Neural cell (in vitro differentiated cells): Measurements from ENCODE around the gene SYT1. TPM values are rescaled to one million over a fixed set of nuclear protein-coding genes. Genes with fewer than 3 reads are reported as not detected.
A peak's percentile ranks its signal among the peaks of the same experiment; 100 is the strongest.
"Not testable (repeated sequence)": the region's sequence is repeated elsewhere in the genome, so short reads cannot be mapped to it uniquely, and the experiment has no call there.

ENCODE experiments used
- H2AFZ ChIP-seq: fragments of 200-600, 300-800 bp; sonication (generic), shearing (Covaris generic); 2 replicates; pipeline ENCODE4 v1.6.0; 2014; ENCODE audit warnings: low read depth, mild to moderate bottlenecking, antibody characterized with exemption, low read length, moderate library complexity
- H3F3A ChIP-seq: fragments of 200-600 bp; shearing (Covaris generic); 2 replicates; pipeline ENCODE4 v1.6.1; 2016; ENCODE audit warnings: mild to moderate bottlenecking, moderate library complexity, mixed read lengths, antibody characterized with exemption, low read length; ENCODE audit not compliant: insufficient read depth, poor library complexity, severe bottlenecking
- H3K27ac ChIP-seq: fragments of 200-600, 300-800 bp; sonication (generic), shearing (Covaris generic); 2 replicates; pipeline ENCODE4 v1.5.1; 2014; ENCODE audit warnings: mild to moderate bottlenecking, low read length, moderate library complexity
- H3K27me3 ChIP-seq: fragments of 300-800, 200-600 bp; sonication (generic), shearing (Covaris generic); 2 replicates; pipeline ENCODE4 v1.6.0; 2014; ENCODE audit warnings: mild to moderate bottlenecking, low read depth, low read length, moderate library complexity; ENCODE audit not compliant: insufficient read depth
- H3K36me3 ChIP-seq: fragments of 300-800, 200-600 bp; sonication (generic), shearing (Covaris generic); 2 replicates; pipeline ENCODE4 v1.5.1; 2014; ENCODE audit warnings: mild to moderate bottlenecking, antibody characterized with exemption, low read length, moderate library complexity; ENCODE audit not compliant: insufficient read depth
- H3K4me2 ChIP-seq: fragments of 300-800, 200-600 bp; sonication (generic), shearing (Covaris generic); 2 replicates; pipeline ENCODE4 v1.6.0; 2014; ENCODE audit warnings: mild to moderate bottlenecking, low read length
- H3K4me3 ChIP-seq: fragments of 300-800, 200-600 bp; sonication (generic), shearing (Covaris generic); 2 replicates; pipeline ENCODE4 v1.5.1; 2014; ENCODE audit warnings: mild to moderate bottlenecking, low read length, moderate library complexity
- H3K79me2 ChIP-seq: fragments of 200-600 bp; shearing (Covaris generic); replicated peaks from 2 replicates; pipeline ENCODE4 v1.6.0; 2014; ENCODE audit warnings: mild to moderate bottlenecking, low read length, moderate library complexity; ENCODE audit not compliant: insufficient read depth
- H3K9ac ChIP-seq: fragments of 300-800, 200-600 bp; sonication (generic), shearing (Covaris generic); 2 replicates; pipeline ENCODE4 v1.6.1; 2016; ENCODE audit warnings: mild to moderate bottlenecking, low read length, mixed read lengths
- H3K9me2 ChIP-seq: fragments of 200-600 bp; shearing (Covaris generic); 2 replicates; pipeline ENCODE4 v1.6.1; 2016; ENCODE audit warnings: mild to moderate bottlenecking, low read length, mixed read lengths; ENCODE audit not compliant: insufficient read depth
- H3K9me3 ChIP-seq: fragments of 200-600, 300-800 bp; sonication (generic), shearing (Covaris generic); 2 replicates; pipeline ENCODE4 v1.6.1; 2016; ENCODE audit warnings: mild to moderate bottlenecking, mixed run types, low read length, moderate library complexity, mixed read lengths
- H4K20me1 ChIP-seq: fragments of 200-600 bp; shearing (Covaris generic); 2 replicates; pipeline ENCODE4 v1.6.1; 2016; ENCODE audit warnings: mild to moderate bottlenecking, mixed run types; ENCODE audit not compliant: insufficient read depth
- EP300 ChIP-seq: fragments of 450-650 bp; conservative IDR thresholded peaks from 2 replicates; pipeline ENCODE4 v1.6.1; 2014; ENCODE audit warnings: antibody characterized with exemption, mild to moderate bottlenecking, moderate library complexity; ENCODE audit not compliant: poor library complexity, severe bottlenecking
- EZH2 ChIP-seq: fragments of 200-600, 300-800 bp; shearing (Covaris generic), sonication (generic); IDR thresholded peaks from 2 replicates; pipeline ENCODE4 v1.6.1; 2014; ENCODE audit warnings: antibody characterized with exemption, low read length, borderline replicate concordance, mild to moderate bottlenecking; ENCODE audit not compliant: insufficient read depth, poor library complexity, severe bottlenecking
- MXI1 ChIP-seq: fragments of 450-650 bp; conservative IDR thresholded peaks from 2 replicates; pipeline ENCODE4 v1.6.1; 2014; ENCODE audit warnings: antibody characterized with exemption, mild to moderate bottlenecking; ENCODE audit not compliant: poor library complexity, severe bottlenecking
- POLR2AphosphoS5 ChIP-seq: IDR thresholded peaks from 2 replicates; pipeline ENCODE4 v1.6.1; 2012
- RAD21 ChIP-seq: fragments of 450-650 bp; conservative IDR thresholded peaks from 2 replicates; pipeline ENCODE4 v1.6.1; 2014; ENCODE audit warnings: antibody characterized with exemption, mild to moderate bottlenecking, moderate library complexity
- SMC3 ChIP-seq: fragments of 450-650 bp; conservative IDR thresholded peaks from 2 replicates; pipeline ENCODE4 v1.6.1; 2014; ENCODE audit warnings: antibody characterized with exemption, mild to moderate bottlenecking, moderate library complexity; ENCODE audit not compliant: poor library complexity
- TAF1 ChIP-seq: IDR thresholded peaks from 2 replicates; pipeline ENCODE4 v1.6.1; 2012; ENCODE audit warnings: low read depth
- polyA plus RNA-seq: library from polyadenylated mRNA; depleted of rRNA; stranded (reverse); fragments of >200 nt; gene quantifications from 2 replicates; pipeline ENCODE4 v1.2.3, GENCODE V29; 2014
- TF ChIP-seq, protein P1 (sequence below): fragments of 450-650 bp; IDR thresholded peaks from 2 replicates; pipeline ENCODE4 v1.5.1; 2014; ENCODE audit warnings: antibody characterized with exemption, mild to moderate bottlenecking, moderate library complexity; ENCODE audit not compliant: poor library complexity, severe bottlenecking
- TF ChIP-seq, protein P2 (sequence below): IDR thresholded peaks from 2 replicates; pipeline ENCODE4 v1.6.1; 2012; ENCODE audit warnings: borderline replicate concordance

Gene SYT1
- polyA plus RNA-seq, 1 donor from 2014 or later = 103 TPM

DNA sequence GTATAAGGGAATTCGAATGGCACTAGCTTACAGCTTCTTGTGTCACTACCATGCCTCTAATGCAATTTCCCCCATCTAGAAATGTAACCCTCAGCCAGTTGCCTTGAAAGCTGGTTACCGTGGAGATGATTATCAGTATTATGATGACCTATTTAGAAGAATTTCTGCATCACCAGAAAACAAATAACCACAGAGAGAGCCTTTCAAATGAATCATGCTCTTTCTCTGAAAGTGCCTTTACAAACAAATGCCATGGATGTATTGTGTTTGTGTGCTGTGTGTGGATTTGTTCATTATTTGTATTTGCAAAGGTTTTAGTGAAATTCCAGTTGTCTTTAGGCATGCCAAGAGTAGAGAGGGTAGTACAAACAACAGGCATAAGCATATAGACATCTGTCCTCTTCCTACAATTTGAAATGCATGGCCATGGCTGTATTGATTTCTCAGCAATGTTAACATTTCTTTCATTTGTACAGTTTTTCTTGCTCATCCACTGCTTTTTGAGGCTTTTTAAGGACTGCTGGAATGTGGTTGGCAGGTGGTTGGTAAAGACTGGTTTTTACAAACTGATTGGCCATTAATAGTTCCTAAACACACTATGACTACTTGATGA lies 559.6 kb downstream of the SYT1 start:
- H3K4me3 ChIP-seq = peak overlapping the region; percentile 34
- no peaks in the 10 kb centered on the region for H3K36me3 ChIP-seq
- no peaks in the 10 kb centered on the region for H3K9me3 ChIP-seq
- H3K9me2 ChIP-seq = no peaks in the 10 kb centered on the region
- no peak overlapping the region for H2AFZ ChIP-seq
- peak overlapping the region; percentile 50 for H3K4me2 ChIP-seq
- H3K79me2 ChIP-seq = no peaks in the 10 kb centered on the region
- peak overlapping the region; percentile 61 for H3K27ac ChIP-seq
- peak overlapping the region; percentile 27 for H3K9ac ChIP-seq
- H3K27me3 ChIP-seq = no peaks in the 10 kb centered on the region
- H4K20me1 ChIP-seq = no peaks in the 10 kb centered on the region
- TF ChIP-seq EP300 = peak; percentile 26
- peak; percentile 47 for TF ChIP-seq POLR2AphosphoS5
- no peak for TF ChIP-seq RAD21
- no peaks in the 10 kb centered on the region for H3F3A ChIP-seq

DNA sequence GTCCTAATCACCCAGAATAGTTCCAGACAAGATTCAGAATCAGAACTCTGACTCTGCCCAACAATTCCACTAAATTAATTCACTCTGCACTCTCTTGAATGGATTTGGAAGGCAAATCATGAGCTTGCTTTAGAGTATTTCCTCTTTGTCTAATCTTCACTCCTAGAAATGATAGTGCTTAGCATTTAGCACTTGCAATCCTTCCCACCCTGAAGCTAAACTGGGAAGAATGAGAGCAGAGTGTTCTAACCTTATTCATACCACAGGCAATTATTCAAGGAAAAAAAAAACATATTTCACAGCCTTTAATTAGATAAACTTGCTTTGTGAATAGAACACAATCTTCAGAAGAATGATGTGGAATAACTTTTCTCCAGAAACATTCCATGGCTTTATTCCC lies 561.5 kb downstream of the SYT1 start:
- Histone ChIP-seq H3K36me3 (no peaks in the 10 kb centered on the region), H2AFZ (no peak overlapping the region), H3K9me2 (no peaks in the 10 kb centered on the region), H4K20me1 (no peaks in the 10 kb centered on the region), H3F3A (no peaks in the 10 kb centered on the region), H3K27me3 (no peaks in the 10 kb centered on the region), H3K9ac (no peak overlapping the region), H3K79me2 (no peaks in the 10 kb centered on the region), H3K4me3 (no peak overlapping the region), H3K4me2 (no peak overlapping the region), H3K27ac (no peak overlapping the region), H3K9me3 (no peaks in the 10 kb centered on the region)
- TF ChIP-seq POLR2AphosphoS5 = no peak
- no peak for TF ChIP-seq EZH2
- TF ChIP-seq EP300 = no peak

DNA sequence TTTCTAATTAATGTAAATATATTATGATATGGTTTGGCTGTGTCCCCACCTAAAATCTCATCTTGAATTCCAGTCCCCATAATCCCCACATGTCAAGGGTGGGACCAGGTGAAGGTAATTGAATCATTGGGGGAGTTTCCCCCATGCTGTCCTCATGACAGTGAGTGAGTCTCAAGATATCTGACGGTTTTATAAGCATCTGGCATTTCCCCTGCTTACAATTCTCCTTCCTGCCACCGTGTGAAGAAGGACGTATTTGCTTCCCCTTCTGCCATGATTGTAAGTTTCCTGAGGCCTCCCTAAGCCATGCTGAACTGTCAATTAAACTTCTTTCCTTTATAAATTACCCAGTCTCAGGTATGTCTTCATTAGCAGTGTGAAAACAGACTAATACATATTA lies 562.2 kb downstream of the SYT1 start:
- H3K27ac ChIP-seq = not testable (repeated sequence)

DNA sequence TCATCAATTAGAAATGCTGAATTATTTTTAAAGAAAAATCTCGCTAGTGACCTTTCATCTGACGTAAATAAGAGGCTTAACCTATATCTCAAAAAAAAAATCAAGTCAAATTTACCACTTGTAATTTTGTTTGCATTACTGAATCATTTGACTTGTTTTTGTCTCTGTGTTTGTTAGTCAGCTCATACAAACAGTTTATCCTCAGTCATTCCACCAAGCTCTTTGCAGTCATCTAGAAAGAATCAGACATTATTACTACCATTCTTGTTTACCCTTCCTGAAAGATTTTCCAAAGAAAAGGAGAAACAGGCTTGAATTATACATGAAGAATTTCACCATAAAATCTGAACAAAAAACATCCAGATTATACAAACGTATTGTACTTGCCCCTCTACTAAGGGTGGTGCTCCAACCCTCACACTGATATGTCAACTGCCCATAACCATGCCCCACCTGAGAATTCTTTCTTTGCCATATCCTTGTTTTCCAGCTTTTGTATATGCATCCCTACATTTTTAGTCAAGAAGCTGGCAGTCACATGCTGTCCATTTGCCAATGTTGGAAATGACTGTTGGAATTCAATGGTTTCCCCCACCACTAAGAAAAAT lies 569.0 kb downstream of the SYT1 start:
- Histone ChIP-seq H3K79me2 (no peaks in the 10 kb centered on the region), H3K36me3 (no peaks in the 10 kb centered on the region), H3K4me3 (no peak overlapping the region), H3F3A (no peaks in the 10 kb centered on the region), H2AFZ (no peak overlapping the region), H3K27ac (no peak overlapping the region), H3K27me3 (no peaks in the 10 kb centered on the region), H3K9ac (no peak overlapping the region), H3K4me2 (no peak overlapping the region), H4K20me1 (no peaks in the 10 kb centered on the region), H3K9me2 (no peaks in the 10 kb centered on the region), H3K9me3 (no peaks in the 10 kb centered on the region)
- TF ChIP-seq RAD21 (no peak), EP300 (no peak), SMC3 (no peak), MXI1 (no peak), POLR2AphosphoS5 (no peak), EZH2 (no peak), TAF1 (no peak)
- TF ChIP-seq, protein P1, sequence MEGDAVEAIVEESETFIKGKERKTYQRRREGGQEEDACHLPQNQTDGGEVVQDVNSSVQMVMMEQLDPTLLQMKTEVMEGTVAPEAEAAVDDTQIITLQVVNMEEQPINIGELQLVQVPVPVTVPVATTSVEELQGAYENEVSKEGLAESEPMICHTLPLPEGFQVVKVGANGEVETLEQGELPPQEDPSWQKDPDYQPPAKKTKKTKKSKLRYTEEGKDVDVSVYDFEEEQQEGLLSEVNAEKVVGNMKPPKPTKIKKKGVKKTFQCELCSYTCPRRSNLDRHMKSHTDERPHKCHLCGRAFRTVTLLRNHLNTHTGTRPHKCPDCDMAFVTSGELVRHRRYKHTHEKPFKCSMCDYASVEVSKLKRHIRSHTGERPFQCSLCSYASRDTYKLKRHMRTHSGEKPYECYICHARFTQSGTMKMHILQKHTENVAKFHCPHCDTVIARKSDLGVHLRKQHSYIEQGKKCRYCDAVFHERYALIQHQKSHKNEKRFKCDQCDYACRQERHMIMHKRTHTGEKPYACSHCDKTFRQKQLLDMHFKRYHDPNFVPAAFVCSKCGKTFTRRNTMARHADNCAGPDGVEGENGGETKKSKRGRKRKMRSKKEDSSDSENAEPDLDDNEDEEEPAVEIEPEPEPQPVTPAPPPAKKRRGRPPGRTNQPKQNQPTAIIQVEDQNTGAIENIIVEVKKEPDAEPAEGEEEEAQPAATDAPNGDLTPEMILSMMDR = no peak
- TF ChIP-seq, protein P2, sequence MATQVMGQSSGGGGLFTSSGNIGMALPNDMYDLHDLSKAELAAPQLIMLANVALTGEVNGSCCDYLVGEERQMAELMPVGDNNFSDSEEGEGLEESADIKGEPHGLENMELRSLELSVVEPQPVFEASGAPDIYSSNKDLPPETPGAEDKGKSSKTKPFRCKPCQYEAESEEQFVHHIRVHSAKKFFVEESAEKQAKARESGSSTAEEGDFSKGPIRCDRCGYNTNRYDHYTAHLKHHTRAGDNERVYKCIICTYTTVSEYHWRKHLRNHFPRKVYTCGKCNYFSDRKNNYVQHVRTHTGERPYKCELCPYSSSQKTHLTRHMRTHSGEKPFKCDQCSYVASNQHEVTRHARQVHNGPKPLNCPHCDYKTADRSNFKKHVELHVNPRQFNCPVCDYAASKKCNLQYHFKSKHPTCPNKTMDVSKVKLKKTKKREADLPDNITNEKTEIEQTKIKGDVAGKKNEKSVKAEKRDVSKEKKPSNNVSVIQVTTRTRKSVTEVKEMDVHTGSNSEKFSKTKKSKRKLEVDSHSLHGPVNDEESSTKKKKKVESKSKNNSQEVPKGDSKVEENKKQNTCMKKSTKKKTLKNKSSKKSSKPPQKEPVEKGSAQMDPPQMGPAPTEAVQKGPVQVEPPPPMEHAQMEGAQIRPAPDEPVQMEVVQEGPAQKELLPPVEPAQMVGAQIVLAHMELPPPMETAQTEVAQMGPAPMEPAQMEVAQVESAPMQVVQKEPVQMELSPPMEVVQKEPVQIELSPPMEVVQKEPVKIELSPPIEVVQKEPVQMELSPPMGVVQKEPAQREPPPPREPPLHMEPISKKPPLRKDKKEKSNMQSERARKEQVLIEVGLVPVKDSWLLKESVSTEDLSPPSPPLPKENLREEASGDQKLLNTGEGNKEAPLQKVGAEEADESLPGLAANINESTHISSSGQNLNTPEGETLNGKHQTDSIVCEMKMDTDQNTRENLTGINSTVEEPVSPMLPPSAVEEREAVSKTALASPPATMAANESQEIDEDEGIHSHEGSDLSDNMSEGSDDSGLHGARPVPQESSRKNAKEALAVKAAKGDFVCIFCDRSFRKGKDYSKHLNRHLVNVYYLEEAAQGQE = no peak

More for the DNA sequence above, 562.2 kb downstream of the SYT1 start:
- H3K36me3 ChIP-seq, H3K9me3 ChIP-seq, H3K4me3 ChIP-seq, H2AFZ ChIP-seq, H3K27me3 ChIP-seq, H4K20me1 ChIP-seq, H3K79me2 ChIP-seq, H3K9ac ChIP-seq, H3F3A ChIP-seq, H3K4me2 ChIP-seq, H3K9me2 ChIP-seq: not testable (repeated sequence)
